HG03442 (cell line): ENCODE results near the gene KCNG4.
"Not testable (repeated sequence)": the region's sequence is repeated elsewhere in the genome, so short reads cannot be mapped to it uniquely, and the experiment has no call there.

Experiments
- ATAC-seq: cut with Tn5 transposase; IDR thresholded peaks from one replicate; pipeline ENCODE4 v1.9.1; 2021; ENCODE audit warnings: mild to moderate bottlenecking, moderate library complexity; ENCODE audit not compliant: unreplicated experiment

The KCNG4 gene

GRCh38 chr16:84212154-84212553 lies 27.7 kb downstream of the KCNG4 start:
- ATAC-seq, result no peak

GRCh38 chr16:84209989-84210388 lies 29.8 kb downstream of the KCNG4 start:
- ATAC-seq, result no peak

- ATAC-seq, result no peak
Measured at GRCh38 chr16:84207879-84208278, 31.9 kb downstream of the KCNG4 start.

GRCh38 chr16:84207251-84207650 lies 32.6 kb downstream of the KCNG4 start:
- no peak for ATAC-seq

- no peak for ATAC-seq
Measured at GRCh38 chr16:84205976-84206691, 33.7 kb downstream of the KCNG4 start.

GRCh38 chr16:84205123-84205522 lies 34.7 kb downstream of the KCNG4 start:
- not testable (repeated sequence) for ATAC-seq

- ATAC-seq, result not testable (repeated sequence)
Measured at GRCh38 chr16:84204551-84204950, 35.3 kb downstream of the KCNG4 start.

- no peak for ATAC-seq
Measured at GRCh38 chr16:84199861-84200260, 40.0 kb downstream of the KCNG4 start.

GRCh38 chr16:84199097-84199496 lies 40.7 kb downstream of the KCNG4 start:
- no peak for ATAC-seq

GRCh38 chr16:84198401-84198800 lies 41.4 kb downstream of the KCNG4 start:
- ATAC-seq, result no peak

- ATAC-seq, result no peak
Measured at GRCh38 chr16:84197466-84198128, 42.2 kb downstream of the KCNG4 start.

GRCh38 chr16:84196727-84197394 lies 43.0 kb downstream of the KCNG4 start:
- no peak for ATAC-seq

GRCh38 chr16:84196101-84196500 lies 43.7 kb downstream of the KCNG4 start:
- ATAC-seq, result no peak

GRCh38 chr16:84195201-84196093 lies 44.4 kb downstream of the KCNG4 start:
- no peak for ATAC-seq

- no peak for ATAC-seq
Measured at GRCh38 chr16:84194470-84195200, 45.2 kb downstream of the KCNG4 start.

- ATAC-seq, result no peak
Measured at GRCh38 chr16:84194018-84194417, 45.8 kb downstream of the KCNG4 start.

GRCh38 chr16:84193480-84193879 lies 46.3 kb downstream of the KCNG4 start:
- ATAC-seq, result no peak

- no peak for ATAC-seq
Measured at GRCh38 chr16:84191466-84191865, 48.3 kb downstream of the KCNG4 start.

- ATAC-seq, result no peak
Measured at GRCh38 chr16:84190731-84191388, 49.0 kb downstream of the KCNG4 start, which contains the start of gene ADAD2. TSS of gene ADAD2 (plus strand) at chr16:84191157. CDS start at chr16:84191231, 74 bp downstream.
